ENCODE results near the gene NEXN. TPM values are rescaled to one million over a fixed set of nuclear protein-coding genes. Genes with fewer than 3 reads are reported as not detected.

NEXN gene
- total and polyA plus RNA-seq, 4 donors, result 0.51 to 2.4 (median 1.7) TPM

DNA sequence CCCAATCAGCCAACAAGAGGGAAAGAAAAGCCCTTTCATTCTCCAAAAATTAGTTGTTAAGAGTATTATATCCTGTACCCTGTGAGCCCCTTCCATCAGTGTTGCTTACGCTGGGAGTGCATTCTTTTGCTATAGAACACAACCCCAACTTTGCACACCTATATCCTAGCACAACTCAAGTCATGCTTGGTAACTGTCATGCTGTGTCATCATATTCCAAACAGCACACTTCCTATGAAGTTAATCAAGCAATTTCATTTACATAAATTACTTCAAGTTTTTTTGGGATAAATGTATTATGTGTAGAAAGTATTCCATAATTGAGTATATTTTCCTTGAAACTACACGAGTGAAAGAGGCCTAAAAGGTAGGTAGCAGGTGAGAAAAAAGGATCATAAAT, 70.4 kb downstream of the NEXN start:
- DNase-seq (ENCODE audit: low spot score), result no peak
- H3K9me3 ChIP-seq (ENCODE audit: control insufficient read depth in 4 of 4, low read length in 3 of 4), result no peaks in the 10 kb centered on the region
- WGBS, result 96% methylated on average over 2 of the region's 2 CpGs
- no peaks in the 10 kb centered on the region for H3K27me3 ChIP-seq (ENCODE audit: control insufficient read depth in 4 of 4, insufficient read depth in 4 of 4, low read length in 3 of 4)
- TF ChIP-seq HNF4A (conservative IDR thresholded peaks at IDR 0.05) (no peak), FOXA1 (IDR thresholded peaks at IDR 0.05) (no peak), TAF1 (conservative IDR thresholded peaks at IDR 0.05) (no peak), RAD21 (IDR thresholded peaks at IDR 0.05) (no peak), HNF4G (IDR thresholded peaks at IDR 0.05) (no peak), EGR1 (IDR thresholded peaks at IDR 0.05; ENCODE audit: low read depth in 2 of 2) (no peak), FOXA2 (IDR thresholded peaks at IDR 0.05) (no peak), SP1 (IDR thresholded peaks at IDR 0.05) (no peak), YY1 (IDR thresholded peaks at IDR 0.05) (no peak), GABPA (IDR thresholded peaks at IDR 0.05 in 1 of 2, conservative IDR thresholded peaks at IDR 0.05 in 1 of 2) (no peak)
- TF ChIP-seq, protein P1, sequence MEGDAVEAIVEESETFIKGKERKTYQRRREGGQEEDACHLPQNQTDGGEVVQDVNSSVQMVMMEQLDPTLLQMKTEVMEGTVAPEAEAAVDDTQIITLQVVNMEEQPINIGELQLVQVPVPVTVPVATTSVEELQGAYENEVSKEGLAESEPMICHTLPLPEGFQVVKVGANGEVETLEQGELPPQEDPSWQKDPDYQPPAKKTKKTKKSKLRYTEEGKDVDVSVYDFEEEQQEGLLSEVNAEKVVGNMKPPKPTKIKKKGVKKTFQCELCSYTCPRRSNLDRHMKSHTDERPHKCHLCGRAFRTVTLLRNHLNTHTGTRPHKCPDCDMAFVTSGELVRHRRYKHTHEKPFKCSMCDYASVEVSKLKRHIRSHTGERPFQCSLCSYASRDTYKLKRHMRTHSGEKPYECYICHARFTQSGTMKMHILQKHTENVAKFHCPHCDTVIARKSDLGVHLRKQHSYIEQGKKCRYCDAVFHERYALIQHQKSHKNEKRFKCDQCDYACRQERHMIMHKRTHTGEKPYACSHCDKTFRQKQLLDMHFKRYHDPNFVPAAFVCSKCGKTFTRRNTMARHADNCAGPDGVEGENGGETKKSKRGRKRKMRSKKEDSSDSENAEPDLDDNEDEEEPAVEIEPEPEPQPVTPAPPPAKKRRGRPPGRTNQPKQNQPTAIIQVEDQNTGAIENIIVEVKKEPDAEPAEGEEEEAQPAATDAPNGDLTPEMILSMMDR (IDR thresholded peaks at IDR 0.05; ENCODE audit: low read depth, low read length, missing input control), result no peak
- TF ChIP-seq, protein P2, sequence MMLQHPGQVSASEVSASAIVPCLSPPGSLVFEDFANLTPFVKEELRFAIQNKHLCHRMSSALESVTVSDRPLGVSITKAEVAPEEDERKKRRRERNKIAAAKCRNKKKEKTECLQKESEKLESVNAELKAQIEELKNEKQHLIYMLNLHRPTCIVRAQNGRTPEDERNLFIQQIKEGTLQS (IDR thresholded peaks at IDR 0.05), result no peak
- H3K9ac ChIP-seq (ENCODE audit: low read depth in 1 of 2, low read length in 2 of 2), result no peak overlapping the region
- H3K4me3 ChIP-seq (ENCODE audit: low read depth in 1 of 3, low read length in 3 of 3), result no peak overlapping the region
- H3K36me3 ChIP-seq (ENCODE audit: control insufficient read depth in 4 of 4, insufficient read depth in 3 of 4, low read depth in 1 of 4, low read length in 3 of 4), result peaks cover 21 to 90% (median 82%) of the 10 kb centered on the region in 4 donors
- H3K27ac ChIP-seq (ENCODE audit: low read depth in 1 of 2, low read length in 2 of 2), result no peak overlapping the region
- H3K4me1 ChIP-seq (ENCODE audit: control insufficient read depth in 4 of 4, insufficient read depth in 4 of 4, low read length in 3 of 4), result peaks cover 0 to 1% (median 0%) of the 10 kb centered on the region in 4 donors

DNA sequence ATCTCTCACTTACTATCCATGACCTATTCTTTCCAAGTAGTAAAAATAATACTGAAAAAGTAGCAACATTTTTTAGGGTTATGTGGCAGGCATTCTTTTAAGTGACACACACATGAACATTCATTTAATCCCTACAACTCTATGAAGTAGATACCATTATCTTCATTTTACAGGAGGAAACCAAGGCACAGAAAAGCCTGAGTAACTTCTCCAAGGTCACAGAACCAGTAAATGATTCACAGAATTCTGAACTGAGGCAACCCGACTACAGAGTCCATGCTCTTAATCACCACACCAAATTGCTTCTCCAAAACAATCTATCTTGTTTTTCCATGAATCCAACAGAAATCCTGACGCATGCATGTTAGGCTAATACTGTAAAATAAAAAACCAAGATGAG, 73.0 kb downstream of the NEXN start:
- DNase-seq (ENCODE audit: low spot score), result no peak

More for the DNA sequence above, 73.0 kb downstream of the NEXN start:
- Histone ChIP-seq H3K9ac (ENCODE audit: low read depth in 1 of 2, low read length in 2 of 2) (no peak overlapping the region), H3K4me3 (ENCODE audit: low read depth in 1 of 3, low read length in 3 of 3) (no peak overlapping the region), H3K4me1 (ENCODE audit: control insufficient read depth in 4 of 4, insufficient read depth in 4 of 4, low read length in 3 of 4) (peaks cover 0 to 1% (median 0%) of the 10 kb centered on the region in 4 donors), H3K27ac (ENCODE audit: low read depth in 1 of 2, low read length in 2 of 2) (no peak overlapping the region), H3K9me3 (ENCODE audit: control insufficient read depth in 4 of 4, low read length in 3 of 4) (no peaks in the 10 kb centered on the region), H3K36me3 (ENCODE audit: control insufficient read depth in 4 of 4, insufficient read depth in 3 of 4, low read depth in 1 of 4, low read length in 3 of 4) (peaks cover 24 to 88% (median 84%) of the 10 kb centered on the region in 4 donors), H3K27me3 (ENCODE audit: control insufficient read depth in 4 of 4, insufficient read depth in 4 of 4, low read length in 3 of 4) (no peaks in the 10 kb centered on the region)
- WGBS, result 76% methylated on average over 2 of the region's 2 CpGs
- TF ChIP-seq FOXA1 (IDR thresholded peaks at IDR 0.05) (no peak), HNF4G (IDR thresholded peaks at IDR 0.05) (no peak), GABPA (IDR thresholded peaks at IDR 0.05 in 1 of 2, conservative IDR thresholded peaks at IDR 0.05 in 1 of 2) (no peak), FOXA2 (IDR thresholded peaks at IDR 0.05) (no peak), JUND (IDR thresholded peaks at IDR 0.05) (no peak), EGR1 (IDR thresholded peaks at IDR 0.05; ENCODE audit: low read depth in 2 of 2) (no peak), HNF4A (conservative IDR thresholded peaks at IDR 0.05) (no peak), RAD21 (IDR thresholded peaks at IDR 0.05) (no peak), SP1 (IDR thresholded peaks at IDR 0.05) (no peak), YY1 (IDR thresholded peaks at IDR 0.05) (no peak), TAF1 (conservative IDR thresholded peaks at IDR 0.05) (no peak), RXRA (IDR thresholded peaks at IDR 0.05) (no peak), NR2F2 (IDR thresholded peaks at IDR 0.05) (no peak)
- TF ChIP-seq, protein P3, sequence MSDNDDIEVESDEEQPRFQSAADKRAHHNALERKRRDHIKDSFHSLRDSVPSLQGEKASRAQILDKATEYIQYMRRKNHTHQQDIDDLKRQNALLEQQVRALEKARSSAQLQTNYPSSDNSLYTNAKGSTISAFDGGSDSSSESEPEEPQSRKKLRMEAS (IDR thresholded peaks at IDR 0.05), result no peak
- TF ChIP-seq, protein P1 (IDR thresholded peaks at IDR 0.05; ENCODE audit: low read depth, low read length, missing input control), result no peak
- TF ChIP-seq, protein P2 (IDR thresholded peaks at IDR 0.05), result no peak
- TF ChIP-seq, protein P4, sequence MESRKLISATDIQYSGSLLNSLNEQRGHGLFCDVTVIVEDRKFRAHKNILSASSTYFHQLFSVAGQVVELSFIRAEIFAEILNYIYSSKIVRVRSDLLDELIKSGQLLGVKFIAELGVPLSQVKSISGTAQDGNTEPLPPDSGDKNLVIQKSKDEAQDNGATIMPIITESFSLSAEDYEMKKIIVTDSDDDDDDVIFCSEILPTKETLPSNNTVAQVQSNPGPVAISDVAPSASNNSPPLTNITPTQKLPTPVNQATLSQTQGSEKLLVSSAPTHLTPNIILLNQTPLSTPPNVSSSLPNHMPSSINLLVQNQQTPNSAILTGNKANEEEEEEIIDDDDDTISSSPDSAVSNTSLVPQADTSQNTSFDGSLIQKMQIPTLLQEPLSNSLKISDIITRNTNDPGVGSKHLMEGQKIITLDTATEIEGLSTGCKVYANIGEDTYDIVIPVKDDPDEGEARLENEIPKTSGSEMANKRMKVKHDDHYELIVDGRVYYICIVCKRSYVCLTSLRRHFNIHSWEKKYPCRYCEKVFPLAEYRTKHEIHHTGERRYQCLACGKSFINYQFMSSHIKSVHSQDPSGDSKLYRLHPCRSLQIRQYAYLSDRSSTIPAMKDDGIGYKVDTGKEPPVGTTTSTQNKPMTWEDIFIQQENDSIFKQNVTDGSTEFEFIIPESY (IDR thresholded peaks at IDR 0.05), result no peak
- TF ChIP-seq, protein P5, sequence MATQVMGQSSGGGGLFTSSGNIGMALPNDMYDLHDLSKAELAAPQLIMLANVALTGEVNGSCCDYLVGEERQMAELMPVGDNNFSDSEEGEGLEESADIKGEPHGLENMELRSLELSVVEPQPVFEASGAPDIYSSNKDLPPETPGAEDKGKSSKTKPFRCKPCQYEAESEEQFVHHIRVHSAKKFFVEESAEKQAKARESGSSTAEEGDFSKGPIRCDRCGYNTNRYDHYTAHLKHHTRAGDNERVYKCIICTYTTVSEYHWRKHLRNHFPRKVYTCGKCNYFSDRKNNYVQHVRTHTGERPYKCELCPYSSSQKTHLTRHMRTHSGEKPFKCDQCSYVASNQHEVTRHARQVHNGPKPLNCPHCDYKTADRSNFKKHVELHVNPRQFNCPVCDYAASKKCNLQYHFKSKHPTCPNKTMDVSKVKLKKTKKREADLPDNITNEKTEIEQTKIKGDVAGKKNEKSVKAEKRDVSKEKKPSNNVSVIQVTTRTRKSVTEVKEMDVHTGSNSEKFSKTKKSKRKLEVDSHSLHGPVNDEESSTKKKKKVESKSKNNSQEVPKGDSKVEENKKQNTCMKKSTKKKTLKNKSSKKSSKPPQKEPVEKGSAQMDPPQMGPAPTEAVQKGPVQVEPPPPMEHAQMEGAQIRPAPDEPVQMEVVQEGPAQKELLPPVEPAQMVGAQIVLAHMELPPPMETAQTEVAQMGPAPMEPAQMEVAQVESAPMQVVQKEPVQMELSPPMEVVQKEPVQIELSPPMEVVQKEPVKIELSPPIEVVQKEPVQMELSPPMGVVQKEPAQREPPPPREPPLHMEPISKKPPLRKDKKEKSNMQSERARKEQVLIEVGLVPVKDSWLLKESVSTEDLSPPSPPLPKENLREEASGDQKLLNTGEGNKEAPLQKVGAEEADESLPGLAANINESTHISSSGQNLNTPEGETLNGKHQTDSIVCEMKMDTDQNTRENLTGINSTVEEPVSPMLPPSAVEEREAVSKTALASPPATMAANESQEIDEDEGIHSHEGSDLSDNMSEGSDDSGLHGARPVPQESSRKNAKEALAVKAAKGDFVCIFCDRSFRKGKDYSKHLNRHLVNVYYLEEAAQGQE (IDR thresholded peaks at IDR 0.05), result no peak

Data from liver (tissue), 9 donors.